ENCODE data around the gene OLFM1.

GRCh38 chr9:135159801-135160200 lies 72.3 kb downstream of the OLFM1 start:
- TF ChIP-seq POLR2A (IDR thresholded peaks at IDR 0.05) = no peak
- TF ChIP-seq CTCF (IDR thresholded peaks at IDR 0.05) = no peak

Data from body of pancreas (tissue), 4 donors.